Liver (tissue), 9 donors: ENCODE results near the gene BAHD1. TPM values are rescaled to one million over a fixed set of nuclear protein-coding genes. Genes with fewer than 3 reads are reported as not detected.
A peak's percentile ranks its signal among the peaks of the same experiment; 100 is the strongest.

Experiments
- DNase-seq: peaks from one replicate; pipeline ENCODE4 v3.0.0-alpha.2; 2017; ENCODE audit warnings: low spot score
- H3K27ac ChIP-seq, 2 donors: one replicate each; pipeline ENCODE4 v1.7.0; 2013; ENCODE audit warnings: inconsistent platforms in 2 of 2, low read length in 2 of 2, control low read depth in 1 of 2, low read depth in 1 of 2, mild to moderate bottlenecking in 1 of 2
- H3K27me3 ChIP-seq, 4 donors: one replicate each; pipeline versions ENCODE4 v1.6.1 to v1.7.0; 2013; ENCODE audit warnings: low read length in 3 of 4, inconsistent platforms in 1 of 4, mild to moderate bottlenecking in 1 of 4, moderate library complexity in 1 of 4; ENCODE audit not compliant: control insufficient read depth in 4 of 4, insufficient read depth in 4 of 4
- H3K36me3 ChIP-seq, 4 donors: one replicate each; pipeline versions ENCODE4 v1.6.1 to v1.7.0; 2013; ENCODE audit warnings: low read length in 3 of 4, mild to moderate bottlenecking in 3 of 4, low read depth in 1 of 4, moderate library complexity in 1 of 4; ENCODE audit not compliant: control insufficient read depth in 4 of 4, insufficient read depth in 3 of 4
- H3K4me1 ChIP-seq, 4 donors: one replicate each; pipeline versions ENCODE4 v1.6.1 to v1.7.0; 2013; ENCODE audit warnings: low read length in 3 of 4, mild to moderate bottlenecking in 3 of 4, moderate library complexity in 1 of 4; ENCODE audit not compliant: control insufficient read depth in 4 of 4, insufficient read depth in 4 of 4
- H3K4me3 ChIP-seq, 3 donors: one replicate each; pipeline versions ENCODE4 v1.6.1 to v1.7.0; 2013; ENCODE audit warnings: low read length in 3 of 3, control low read depth in 1 of 3, low read depth in 1 of 3, mild to moderate bottlenecking in 1 of 3
- H3K9ac ChIP-seq, 2 donors: one replicate each; pipeline ENCODE4 v1.7.0; 2013; ENCODE audit warnings: low read length in 2 of 2, mild to moderate bottlenecking in 2 of 2, moderate library complexity in 2 of 2, control low read depth in 1 of 2, low read depth in 1 of 2
- H3K9me3 ChIP-seq, 4 donors: one replicate each; pipeline versions ENCODE4 v1.6.1 to v1.7.0; 2013; ENCODE audit warnings: low read length in 3 of 4; ENCODE audit not compliant: control insufficient read depth in 4 of 4
- EGR1 ChIP-seq, 2 donors: IDR thresholded peaks; 2 replicates each; pipeline ENCODE4 v1.6.1; 2016 to 2018; ENCODE audit warnings: antibody characterized with exemption in 2 of 2, low read depth in 2 of 2
- FOXA1 ChIP-seq: IDR thresholded peaks from 2 replicates; pipeline ENCODE4 v1.6.1; 2016; ENCODE audit warnings: antibody characterized with exemption
- GABPA ChIP-seq, 2 donors: IDR thresholded peaks in 1 of 2; conservative IDR thresholded peaks in 1 of 2; 2 replicates each; pipeline ENCODE4 v1.6.1; 2016; ENCODE audit warnings: antibody characterized with exemption in 2 of 2, mild to moderate bottlenecking in 1 of 2, moderate library complexity in 1 of 2
- HNF4A ChIP-seq, 2 donors: conservative IDR thresholded peaks; 2 replicates each; pipeline ENCODE4 v1.6.1; 2016; ENCODE audit warnings: antibody characterized with exemption in 2 of 2, mild to moderate bottlenecking in 2 of 2
- HNF4G ChIP-seq: IDR thresholded peaks from 2 replicates; pipeline ENCODE4 v1.6.1; 2016; ENCODE audit warnings: antibody characterized with exemption
- NR2F2 ChIP-seq: IDR thresholded peaks from 2 replicates; pipeline ENCODE4 v1.6.1; 2016; ENCODE audit warnings: antibody characterized with exemption
- RAD21 ChIP-seq, 2 donors: IDR thresholded peaks; 2 replicates each; pipeline ENCODE4 v1.6.1; 2016; ENCODE audit warnings: antibody characterized with exemption in 2 of 2, mild to moderate bottlenecking in 2 of 2
- REST ChIP-seq: IDR thresholded peaks from 2 replicates; pipeline ENCODE4 v1.6.1; 2016; ENCODE audit warnings: antibody characterized with exemption, mild to moderate bottlenecking
- RXRA ChIP-seq, 2 donors: IDR thresholded peaks; 2 replicates each; pipeline ENCODE4 v1.6.1; 2017 to 2018; ENCODE audit warnings: antibody characterized with exemption in 2 of 2, mild to moderate bottlenecking in 1 of 2
- SP1 ChIP-seq: IDR thresholded peaks from 2 replicates; pipeline ENCODE4 v1.6.1; 2018; ENCODE audit warnings: antibody characterized with exemption, mild to moderate bottlenecking
- TAF1 ChIP-seq: conservative IDR thresholded peaks from 2 replicates; pipeline ENCODE4 v1.6.1; 2016; ENCODE audit warnings: antibody characterized with exemption, mild to moderate bottlenecking
- YY1 ChIP-seq: IDR thresholded peaks from 2 replicates; pipeline ENCODE4 v1.6.1; 2016; ENCODE audit warnings: antibody characterized with exemption, mild to moderate bottlenecking
- WGBS: extraction: QIAGEN DNeasy Blood & Tissue Kit; methylation state at CpG from one replicate; pipeline ENCODE4 v1.1.7; 2013; 5-methylcytosine and 5-hydroxymethylcytosine counted together
- polyA plus RNA-seq, 2 donors: library from polyadenylated mRNA; stranded (reverse) in 1 of 2; unstranded in 1 of 2; fragments of 200-250 nt in 1 of 2; fragments of >200 nt in 1 of 2; fragmentation: Nextera tagmentation in 1 of 2; extraction: Ambion mirVana in 1 of 2; gene quantifications; one replicate each; pipeline versions ENCODE4 v1.2.1 to v1.2.3, GENCODE V29; 2013 to 2015
- total RNA-seq, 2 donors: library from RNA; depleted of rRNA; stranded (reverse); fragments of >200 nt; gene quantifications; one replicate each; pipeline ENCODE4 v1.2.3, GENCODE V29; 2014
- TF ChIP-seq, protein P1 (sequence below): IDR thresholded peaks from 2 replicates; pipeline ENCODE4 v1.6.1; 2016; ENCODE audit warnings: antibody characterized with exemption
- TF ChIP-seq, protein P2 (sequence below): fragments of 150-350 bp; IDR thresholded peaks from 2 replicates; pipeline ENCODE4 v1.5.1; 2017; ENCODE audit warnings: improper control_type of control experiment, low read depth, low read length; ENCODE audit not compliant: missing input control
- donor health status: healthy.
- donor health status: healthy.
- donor health status: healthy.
- donor health status: healthy.
- donor health status: healthy.

The BAHD1 gene
- total and polyA plus RNA-seq, 4 donors, result 1.8 to 8.7 (median 6.6) TPM

DNA sequence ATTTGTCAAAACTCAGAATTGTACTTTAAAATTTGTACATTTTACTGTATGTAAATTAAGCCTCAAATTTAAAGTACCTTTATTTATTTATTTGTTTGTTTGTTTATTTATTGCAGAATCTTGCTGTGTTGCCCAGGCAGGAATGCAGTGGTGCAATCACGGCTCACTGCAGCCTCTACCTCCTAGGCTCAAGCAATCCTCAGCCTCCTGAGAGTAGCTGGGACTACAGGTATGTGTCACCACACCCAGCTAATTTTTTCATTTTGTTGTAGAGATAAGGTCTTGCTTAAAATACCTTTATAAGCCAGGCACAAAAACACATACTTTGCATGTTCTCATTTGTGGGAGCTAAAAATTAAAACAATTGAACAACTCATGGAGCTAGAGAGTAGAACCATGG is 67.5 kb downstream of the BAHD1 start:
- TF ChIP-seq GABPA (IDR thresholded peaks at IDR 0.05 in 1 of 2, conservative IDR thresholded peaks at IDR 0.05 in 1 of 2) (no peak), EGR1 (IDR thresholded peaks at IDR 0.05; ENCODE audit: low read depth in 2 of 2) (no peak), HNF4G (no peak), RXRA (IDR thresholded peaks at IDR 0.05) (no peak), HNF4A (conservative IDR thresholded peaks at IDR 0.05) (no peak)
- TF ChIP-seq, protein P1, sequence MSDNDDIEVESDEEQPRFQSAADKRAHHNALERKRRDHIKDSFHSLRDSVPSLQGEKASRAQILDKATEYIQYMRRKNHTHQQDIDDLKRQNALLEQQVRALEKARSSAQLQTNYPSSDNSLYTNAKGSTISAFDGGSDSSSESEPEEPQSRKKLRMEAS, result no peak
- no peak overlapping the region for H3K9ac ChIP-seq
- WGBS, result 88% methylated on average over 1 of the region's 1 CpG
- H3K9me3 ChIP-seq, result no peaks in the 10 kb centered on the region
- H3K4me1 ChIP-seq, result peaks cover 2 to 25% (median 10%) of the 10 kb centered on the region in 4 donors
- no peak for DNase-seq
- no peak overlapping the region for H3K4me3 ChIP-seq
- no peak overlapping the region for H3K27ac ChIP-seq
- no peaks in the 10 kb centered on the region for H3K36me3 ChIP-seq
- no peaks in the 10 kb centered on the region for H3K27me3 ChIP-seq

DNA sequence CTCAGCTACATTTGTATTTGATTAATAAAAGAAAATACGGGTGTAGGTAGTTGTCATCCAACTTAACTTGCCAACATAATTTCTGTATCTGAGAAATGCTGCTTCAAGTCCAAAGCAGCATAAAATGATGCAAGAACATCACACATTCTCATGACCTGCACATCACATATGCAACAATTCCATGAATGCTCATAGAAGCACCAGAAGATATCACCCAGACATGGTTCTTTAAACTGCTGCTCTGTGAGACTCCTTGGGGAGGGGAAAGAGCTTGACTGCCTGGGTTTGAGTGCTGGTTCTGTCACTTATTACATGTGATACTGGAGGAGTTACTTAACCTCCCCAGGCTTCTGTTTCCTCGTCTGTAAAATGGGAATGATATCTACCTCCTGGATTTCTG is 69.4 kb downstream of the BAHD1 start:
- peaks cover 2 to 25% (median 10%) of the 10 kb centered on the region in 4 donors for H3K4me1 ChIP-seq
- no peak for DNase-seq
- H3K27me3 ChIP-seq, result no peaks in the 10 kb centered on the region
- H3K27ac ChIP-seq, result no peak overlapping the region
- TF ChIP-seq GABPA (IDR thresholded peaks at IDR 0.05 in 1 of 2, conservative IDR thresholded peaks at IDR 0.05 in 1 of 2) (no peak), TAF1 (no peak), NR2F2 (no peak)
- TF ChIP-seq, protein P1, result no peak
- no peaks in the 10 kb centered on the region for H3K9me3 ChIP-seq
- WGBS, result 83% methylated on average over 2 of the region's 2 CpGs
- H3K9ac ChIP-seq, result no peak overlapping the region
- no peaks in the 10 kb centered on the region for H3K36me3 ChIP-seq
- no peak overlapping the region for H3K4me3 ChIP-seq

DNA sequence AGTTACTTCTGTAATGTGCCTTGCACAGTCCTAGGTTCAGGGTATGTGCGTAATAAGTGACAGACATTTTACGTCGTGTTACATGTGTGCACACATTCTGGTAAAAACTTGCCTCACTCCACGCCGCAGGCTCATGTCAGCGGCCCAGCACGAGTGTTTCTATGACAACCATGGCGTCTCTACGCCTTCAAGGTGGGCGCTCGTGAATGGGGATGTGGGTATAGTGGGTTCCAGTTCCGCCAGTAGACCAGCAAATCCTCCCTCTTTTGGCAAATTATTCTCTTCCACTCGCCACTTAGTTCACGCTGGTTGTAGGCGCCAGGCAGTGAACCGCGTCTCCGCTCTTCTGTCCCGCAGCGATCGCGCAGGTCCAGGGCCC is 70.3 kb downstream of the BAHD1 start:
- Histone ChIP-seq H3K4me3 (peak overlapping the region; percentile 43 to 68 (median 65)), H3K27ac (peak overlapping the region; percentile 69 to 86), H3K9me3 (no peaks in the 10 kb centered on the region), H3K4me1 (peaks cover 2 to 25% (median 10%) of the 10 kb centered on the region in 4 donors), H3K36me3 (no peaks in the 10 kb centered on the region), H3K27me3 (no peaks in the 10 kb centered on the region), H3K9ac (peak overlapping the region; percentile 44 to 47)
- no peak for DNase-seq
- TF ChIP-seq RXRA (IDR thresholded peaks at IDR 0.05) (no peak), REST (no peak), RAD21 (IDR thresholded peaks at IDR 0.05) (no peak), EGR1 (IDR thresholded peaks at IDR 0.05; ENCODE audit: low read depth in 2 of 2) (no peak), SP1 (no peak), FOXA1 (no peak), YY1 (peak; percentile 72)
- TF ChIP-seq, protein P2, sequence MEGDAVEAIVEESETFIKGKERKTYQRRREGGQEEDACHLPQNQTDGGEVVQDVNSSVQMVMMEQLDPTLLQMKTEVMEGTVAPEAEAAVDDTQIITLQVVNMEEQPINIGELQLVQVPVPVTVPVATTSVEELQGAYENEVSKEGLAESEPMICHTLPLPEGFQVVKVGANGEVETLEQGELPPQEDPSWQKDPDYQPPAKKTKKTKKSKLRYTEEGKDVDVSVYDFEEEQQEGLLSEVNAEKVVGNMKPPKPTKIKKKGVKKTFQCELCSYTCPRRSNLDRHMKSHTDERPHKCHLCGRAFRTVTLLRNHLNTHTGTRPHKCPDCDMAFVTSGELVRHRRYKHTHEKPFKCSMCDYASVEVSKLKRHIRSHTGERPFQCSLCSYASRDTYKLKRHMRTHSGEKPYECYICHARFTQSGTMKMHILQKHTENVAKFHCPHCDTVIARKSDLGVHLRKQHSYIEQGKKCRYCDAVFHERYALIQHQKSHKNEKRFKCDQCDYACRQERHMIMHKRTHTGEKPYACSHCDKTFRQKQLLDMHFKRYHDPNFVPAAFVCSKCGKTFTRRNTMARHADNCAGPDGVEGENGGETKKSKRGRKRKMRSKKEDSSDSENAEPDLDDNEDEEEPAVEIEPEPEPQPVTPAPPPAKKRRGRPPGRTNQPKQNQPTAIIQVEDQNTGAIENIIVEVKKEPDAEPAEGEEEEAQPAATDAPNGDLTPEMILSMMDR, result no peak
- WGBS, result 10% methylated on average over 22 of the region's 22 CpGs
